Stimulated activated CD8-positive, alpha-beta memory T cell treated with anti-CD3 and anti-CD28 coated beads, Interleukin-7, amount 100 ng/mL, for 24 hours (primary cell): ENCODE measurements around the gene FOXRED2.
"Not testable (repeated sequence)": the region's sequence is repeated elsewhere in the genome, so short reads cannot be mapped to it uniquely, and the experiment has no call there.

ENCODE experiments used
- DNase-seq: peaks from one replicate; pipeline ENCODE4 v3.0.0-alpha.2; 2020; ENCODE audit warnings: low read depth

The FOXRED2 gene

GRCh38 chr22:36506637-36507517, at the start of gene FOXRED2:
TSS of gene FOXRED2 (minus strand) at chr22:36507040. CDS start at chr22:36506422, 618 bp downstream.
- DNase-seq, result peak; percentile 68

- DNase-seq, result no peak
These were observed 47.3 kb upstream of the FOXRED2 start for GRCh38 chr22:36554098-36554497.

GRCh38 chr22:36552289-36552688, 45.4 kb upstream of the FOXRED2 start:
- DNase-seq, result no peak

GRCh38 chr22:36550701-36551495, 44.1 kb upstream of the FOXRED2 start:
- DNase-seq, result no peak

- DNase-seq, result no peak
These were observed 42.2 kb upstream of the FOXRED2 start for GRCh38 chr22:36549033-36549432.

- DNase-seq, result no peak
These were observed 41.8 kb upstream of the FOXRED2 start for GRCh38 chr22:36548606-36549005.

- no peak for DNase-seq
These were observed 40.1 kb upstream of the FOXRED2 start for GRCh38 chr22:36546932-36547331.

- no peak for DNase-seq
These were observed 39.4 kb upstream of the FOXRED2 start for GRCh38 chr22:36546092-36546804.

GRCh38 chr22:36544107-36544620, 37.3 kb upstream of the FOXRED2 start:
- DNase-seq, result no peak

GRCh38 chr22:36541831-36542411, 35.1 kb upstream of the FOXRED2 start:
- no peak for DNase-seq

GRCh38 chr22:36540867-36541642, 34.2 kb upstream of the FOXRED2 start:
- DNase-seq, result no peak

- no peak for DNase-seq
These were observed 31.7 kb upstream of the FOXRED2 start for GRCh38 chr22:36538529-36538928.

GRCh38 chr22:36536717-36537116, 29.9 kb upstream of the FOXRED2 start:
- no peak for DNase-seq

GRCh38 chr22:36533320-36533719, 26.5 kb upstream of the FOXRED2 start:
- not testable (repeated sequence) for DNase-seq

- no peak for DNase-seq
These were observed 25.6 kb upstream of the FOXRED2 start for GRCh38 chr22:36532466-36532865.

GRCh38 chr22:36528795-36529751, 22.2 kb upstream of the FOXRED2 start, which contains the start of gene EIF3D:
TSS of gene EIF3D (minus strand) at chr22:36529166. CDS start at chr22:36526121, 3,045 bp downstream.
- peak; percentile 95 for DNase-seq

- DNase-seq, result no peak
These were observed 21.5 kb upstream of the FOXRED2 start for GRCh38 chr22:36528341-36528740.

GRCh38 chr22:36522662-36523061, 15.8 kb upstream of the FOXRED2 start:
- no peak for DNase-seq

GRCh38 chr22:36520423-36520822, 13.6 kb upstream of the FOXRED2 start:
- DNase-seq, result no peak

GRCh38 chr22:36519906-36520305, 13.1 kb upstream of the FOXRED2 start:
- not testable (repeated sequence) for DNase-seq
